HepG2 (cell line): Measurements from ENCODE around the gene CPNE5. TPM values are rescaled to one million over a fixed set of nuclear protein-coding genes. Genes with fewer than 3 reads are reported as not detected.

ENCODE experiments used
- ARHGAP35 ChIP-seq: sonication (generic); formaldehyde crosslinking; IDR thresholded peaks from 2 replicates; pipeline ENCODE4 v1.9.0; 2022; ENCODE audit warnings: mild to moderate bottlenecking, inconsistent platforms, moderate library complexity, missing genetic modification reagents, borderline replicate concordance
- GLI4 ChIP-seq: sonication (generic); formaldehyde crosslinking; IDR thresholded peaks from 2 replicates; pipeline ENCODE4 v1.5.1; 2020; ENCODE audit warnings: missing genetic modification reagents, mild to moderate bottlenecking, moderate library complexity, borderline replicate concordance
- HOXA9 ChIP-seq: sonication (generic); formaldehyde crosslinking; IDR thresholded peaks from 2 replicates; pipeline ENCODE4 v1.8.1; 2022; ENCODE audit warnings: missing genetic modification reagents, mild to moderate bottlenecking, moderate library complexity, borderline replicate concordance
- ZNF101 ChIP-seq: sonication (generic); formaldehyde crosslinking; IDR thresholded peaks from 2 replicates; pipeline ENCODE4 v1.4.0; 2020; ENCODE audit warnings: mild to moderate bottlenecking, low read depth, missing genetic modification reagents, borderline replicate concordance
- ZNF121 ChIP-seq: sonication (generic); formaldehyde crosslinking; IDR thresholded peaks from 2 replicates; pipeline ENCODE4 v1.5.0; 2020; ENCODE audit warnings: mild to moderate bottlenecking, missing genetic modification reagents
- ZNF580 ChIP-seq: IDR thresholded peaks from 2 replicates; pipeline ENCODE4 v1.6.1; 2016; ENCODE audit warnings: low read depth, borderline replicate concordance
- ZNF770 ChIP-seq: sonication (generic); formaldehyde crosslinking; IDR thresholded peaks from 2 replicates; pipeline ENCODE4 v1.5.0; 2020; ENCODE audit warnings: mild to moderate bottlenecking, missing genetic modification reagents
- ZSCAN22 ChIP-seq: sonication (generic); formaldehyde crosslinking; IDR thresholded peaks from 2 replicates; pipeline ENCODE4 v1.4.0; 2020; ENCODE audit warnings: mild to moderate bottlenecking, missing genetic modification reagents
- ZXDC ChIP-seq: sonication (generic); formaldehyde crosslinking; IDR thresholded peaks from 2 replicates; pipeline ENCODE4 v1.5.0; 2020; ENCODE audit warnings: mild to moderate bottlenecking, missing genetic modification reagents
- polyA plus RNA-seq, 8 experiments: library from polyadenylated mRNA; depleted of rRNA in 3 of 8; stranded (reverse) in 7 of 8; unstranded in 1 of 8; fragments of >200 nt; fragmentation: Illumina TruSeq in 4 of 8; extraction: Trizol in 4 of 8; gene quantifications; 2 replicates each; pipeline versions ENCODE4 v1.2.1 to v1.2.3, GENCODE V29; 2011 to 2016; ENCODE audit warnings: low read depth in 4 of 8, missing spikeins in 1 of 8, mixed read lengths in 1 of 8; ENCODE audit not compliant: insufficient read depth in 1 of 8
- total RNA-seq, 5 experiments: library from RNA; depleted of rRNA; stranded (reverse); fragments of >200 nt; fragmentation: Illumina TruSeq; extraction: Trizol; gene quantifications; 2 replicates each; pipeline ENCODE4 v1.2.3, GENCODE V29; 2016; ENCODE audit warnings: low read depth in 1 of 5

Gene CPNE5
- total and polyA plus RNA-seq, 2 of the 13 experiments (the other 11 are each of a cell fraction or from before 2014, with no cell fraction given), result 0.16 TPM; not detected in 1

GRCh38 chr6:36783603-36784375 is 55.5 kb downstream of the CPNE5 start (continued):
- TF ChIP-seq GLI4 (no peak), HOXA9 (CRISPR knock-in tag) (no peak), ARHGAP35 (no peak), ZXDC (CRISPR knock-in tag) (no peak), ZNF101 (no peak), ZNF121 (CRISPR knock-in tag) (0 out of 2 replicates have a peak, but pooled peaks have one; percentile 6), ZSCAN22 (CRISPR knock-in tag) (no peak), ZNF770 (no peak), ZNF580 (CRISPR knock-in tag) (no peak)
